ENCODE results near the gene SLC25A19.

DNA sequence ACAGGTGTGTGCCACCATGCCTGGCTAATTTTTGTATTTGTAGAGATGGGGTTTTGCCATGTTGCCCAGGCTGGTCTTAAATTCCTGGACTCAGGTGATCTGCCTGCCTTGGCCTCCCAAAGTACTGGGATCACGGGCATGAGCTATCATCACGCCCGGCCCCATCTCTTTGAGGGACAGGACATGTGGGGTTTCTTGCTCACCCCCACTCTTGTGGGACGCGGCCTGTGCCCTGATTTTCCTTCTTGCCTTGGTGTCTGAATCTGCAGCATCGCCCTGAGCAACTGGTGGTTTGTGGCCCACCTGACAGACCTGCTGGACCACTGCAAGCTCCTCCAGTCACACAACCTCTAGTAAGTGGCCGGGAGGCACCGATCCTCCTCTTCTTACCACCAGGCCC is 58.2 kb downstream of the SLC25A19 start:
- TF ChIP-seq, protein P1, sequence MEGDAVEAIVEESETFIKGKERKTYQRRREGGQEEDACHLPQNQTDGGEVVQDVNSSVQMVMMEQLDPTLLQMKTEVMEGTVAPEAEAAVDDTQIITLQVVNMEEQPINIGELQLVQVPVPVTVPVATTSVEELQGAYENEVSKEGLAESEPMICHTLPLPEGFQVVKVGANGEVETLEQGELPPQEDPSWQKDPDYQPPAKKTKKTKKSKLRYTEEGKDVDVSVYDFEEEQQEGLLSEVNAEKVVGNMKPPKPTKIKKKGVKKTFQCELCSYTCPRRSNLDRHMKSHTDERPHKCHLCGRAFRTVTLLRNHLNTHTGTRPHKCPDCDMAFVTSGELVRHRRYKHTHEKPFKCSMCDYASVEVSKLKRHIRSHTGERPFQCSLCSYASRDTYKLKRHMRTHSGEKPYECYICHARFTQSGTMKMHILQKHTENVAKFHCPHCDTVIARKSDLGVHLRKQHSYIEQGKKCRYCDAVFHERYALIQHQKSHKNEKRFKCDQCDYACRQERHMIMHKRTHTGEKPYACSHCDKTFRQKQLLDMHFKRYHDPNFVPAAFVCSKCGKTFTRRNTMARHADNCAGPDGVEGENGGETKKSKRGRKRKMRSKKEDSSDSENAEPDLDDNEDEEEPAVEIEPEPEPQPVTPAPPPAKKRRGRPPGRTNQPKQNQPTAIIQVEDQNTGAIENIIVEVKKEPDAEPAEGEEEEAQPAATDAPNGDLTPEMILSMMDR (IDR thresholded peaks at IDR 0.05; ENCODE audit: low read depth, low read length), result no peak
- TF ChIP-seq EZH2phosphoT487 (IDR thresholded peaks at IDR 0.05; ENCODE audit: low read depth), result no peak

Data from OCI-LY3 (cell line).